ENCODE measurements around the gene CNGB1. TPM values are rescaled to one million over a fixed set of nuclear protein-coding genes. Genes with fewer than 3 reads are reported as not detected.

CNGB1 gene
- total RNA-seq, 1 donor = not detected

DNA sequence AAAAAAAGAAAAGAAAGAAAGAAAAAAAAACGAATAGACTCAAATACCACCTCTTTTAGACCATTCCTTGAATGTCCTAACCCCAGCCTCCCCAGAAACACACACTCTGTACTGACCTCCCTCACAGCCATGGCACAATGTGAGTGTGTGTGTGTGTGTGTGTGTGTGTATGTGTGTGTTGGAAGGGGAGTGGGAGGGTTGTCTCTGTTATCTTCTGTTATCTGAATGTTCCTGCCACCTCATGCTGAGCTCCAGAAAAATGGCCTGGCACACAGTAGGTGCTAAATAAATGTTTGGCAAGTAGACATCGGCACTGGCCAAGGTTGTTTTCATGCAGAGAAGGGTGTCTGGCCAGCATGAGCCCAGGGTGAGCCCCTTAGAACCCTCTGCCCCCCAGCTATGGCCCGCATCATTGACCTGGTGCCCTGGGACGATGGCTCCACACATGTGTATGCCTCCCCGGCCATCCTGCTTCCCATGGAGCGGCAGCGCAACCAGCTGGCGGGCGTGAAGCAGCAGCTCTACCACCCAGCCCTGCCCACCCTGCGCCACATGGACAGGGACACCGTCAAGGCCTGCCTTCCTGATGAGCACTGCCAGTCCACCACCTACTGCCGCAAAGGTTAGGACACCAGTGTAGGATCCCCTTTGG lies 6.6 kb upstream of the CNGB1 start:
- H3K4me3 ChIP-seq (ENCODE audit: low read depth, low read length) = no peak overlapping the region
- no peak for DNase-seq (ENCODE audit: low read depth)
- TF ChIP-seq, protein P1, sequence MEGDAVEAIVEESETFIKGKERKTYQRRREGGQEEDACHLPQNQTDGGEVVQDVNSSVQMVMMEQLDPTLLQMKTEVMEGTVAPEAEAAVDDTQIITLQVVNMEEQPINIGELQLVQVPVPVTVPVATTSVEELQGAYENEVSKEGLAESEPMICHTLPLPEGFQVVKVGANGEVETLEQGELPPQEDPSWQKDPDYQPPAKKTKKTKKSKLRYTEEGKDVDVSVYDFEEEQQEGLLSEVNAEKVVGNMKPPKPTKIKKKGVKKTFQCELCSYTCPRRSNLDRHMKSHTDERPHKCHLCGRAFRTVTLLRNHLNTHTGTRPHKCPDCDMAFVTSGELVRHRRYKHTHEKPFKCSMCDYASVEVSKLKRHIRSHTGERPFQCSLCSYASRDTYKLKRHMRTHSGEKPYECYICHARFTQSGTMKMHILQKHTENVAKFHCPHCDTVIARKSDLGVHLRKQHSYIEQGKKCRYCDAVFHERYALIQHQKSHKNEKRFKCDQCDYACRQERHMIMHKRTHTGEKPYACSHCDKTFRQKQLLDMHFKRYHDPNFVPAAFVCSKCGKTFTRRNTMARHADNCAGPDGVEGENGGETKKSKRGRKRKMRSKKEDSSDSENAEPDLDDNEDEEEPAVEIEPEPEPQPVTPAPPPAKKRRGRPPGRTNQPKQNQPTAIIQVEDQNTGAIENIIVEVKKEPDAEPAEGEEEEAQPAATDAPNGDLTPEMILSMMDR (IDR thresholded peaks at IDR 0.05; ENCODE audit: insufficient read depth, low read depth, low read length) = no peak

DNA sequence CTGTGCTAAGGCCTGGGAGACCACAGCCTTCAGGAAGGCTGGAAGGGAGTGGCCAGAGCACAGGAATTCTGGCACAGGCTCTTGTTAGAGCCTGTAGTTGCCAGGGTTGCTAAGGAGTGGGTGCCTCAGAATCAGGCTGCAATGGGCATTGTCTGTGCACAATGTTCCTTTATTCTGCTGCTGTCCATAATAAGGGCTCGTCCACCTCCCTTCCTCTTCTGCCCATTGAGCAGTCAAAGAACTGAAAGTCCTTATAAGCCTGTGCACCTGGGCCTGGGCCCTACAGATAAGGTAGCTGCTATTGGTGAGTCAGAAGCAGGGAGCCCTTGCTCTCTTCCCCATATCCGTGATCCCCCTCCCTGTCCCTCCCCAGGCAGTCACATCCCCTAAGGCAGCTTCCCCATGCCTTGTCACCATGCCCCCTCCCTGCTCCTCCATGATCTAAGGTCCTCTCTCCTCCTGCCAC lies 5.4 kb upstream of the CNGB1 start:
- TF ChIP-seq, protein P1 (IDR thresholded peaks at IDR 0.05; ENCODE audit: insufficient read depth, low read depth, low read length) = no peak
- DNase-seq (ENCODE audit: low read depth) = no peak
- no peak overlapping the region for H3K4me3 ChIP-seq (ENCODE audit: low read depth, low read length)

DNA sequence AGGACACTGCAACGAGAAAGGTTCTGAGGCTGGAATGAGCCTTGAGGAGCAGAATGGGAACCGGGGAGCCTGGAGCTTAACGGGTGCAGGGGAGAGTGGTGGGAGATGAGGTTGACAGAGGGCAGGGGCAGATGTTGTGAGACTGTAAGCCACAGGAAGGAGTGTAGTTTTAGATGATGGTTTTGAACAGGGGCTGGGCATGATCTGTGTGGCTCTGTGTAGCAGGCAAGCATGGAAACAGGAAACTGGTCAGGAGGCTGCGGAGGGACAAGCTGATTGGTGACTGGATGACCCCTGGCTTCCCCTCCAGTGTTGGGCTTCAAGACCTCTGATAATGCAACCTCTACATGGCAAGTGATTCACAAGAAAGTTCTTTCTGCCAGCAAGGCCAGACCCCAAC lies 1.4 kb upstream of the CNGB1 start:
- DNase-seq (ENCODE audit: low read depth) = no peak
- H3K4me3 ChIP-seq (ENCODE audit: low read depth, low read length) = no peak overlapping the region
- TF ChIP-seq, protein P1 (IDR thresholded peaks at IDR 0.05; ENCODE audit: insufficient read depth, low read depth, low read length) = no peak

DNA sequence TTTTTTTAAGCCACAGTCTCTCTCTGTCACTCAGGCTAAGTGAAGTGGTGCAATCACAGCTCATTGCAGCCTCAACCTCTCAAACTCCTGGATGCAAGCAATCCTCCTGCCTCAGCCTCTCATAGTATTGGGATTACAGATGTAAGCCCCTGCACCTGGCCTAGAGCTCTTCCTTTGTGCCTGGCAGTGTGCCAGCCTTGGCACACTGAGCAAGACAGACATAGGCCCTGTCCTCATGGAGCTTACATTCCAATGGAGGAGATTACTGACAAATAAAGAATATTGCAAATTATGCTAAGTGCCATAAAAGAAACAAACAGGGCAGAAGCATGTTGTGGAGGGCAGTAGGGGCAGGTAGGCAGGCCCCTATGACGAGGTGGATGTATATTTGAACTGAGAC lies 920 bp upstream of the CNGB1 start:
- TF ChIP-seq, protein P1 (IDR thresholded peaks at IDR 0.05; ENCODE audit: insufficient read depth, low read depth, low read length) = no peak
- no peak for DNase-seq (ENCODE audit: low read depth)

DNA sequence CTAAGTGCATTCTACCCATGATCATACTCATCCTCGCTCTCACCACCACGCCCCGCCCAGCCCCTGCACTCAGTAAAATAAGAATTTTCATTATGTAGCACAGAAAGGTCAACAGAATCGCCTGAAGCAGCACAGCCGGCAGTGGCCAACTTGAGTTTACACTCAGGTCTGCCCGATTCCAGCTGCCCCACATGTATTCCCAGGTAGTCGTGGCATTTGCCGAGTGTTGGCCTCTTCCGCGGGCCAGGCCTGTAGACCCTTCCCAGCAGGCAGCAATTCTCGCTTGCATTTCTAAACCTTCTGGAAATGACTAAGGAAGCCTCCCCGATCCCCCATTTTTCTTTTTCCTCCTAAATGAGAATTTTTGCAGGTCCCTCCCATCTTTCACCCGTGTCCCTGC lies 609 bp downstream of the CNGB1 start:
- TF ChIP-seq, protein P1 (IDR thresholded peaks at IDR 0.05; ENCODE audit: insufficient read depth, low read depth, low read length) = no peak
- no peak for DNase-seq (ENCODE audit: low read depth)
- H3K4me3 ChIP-seq (ENCODE audit: low read depth, low read length) = no peak overlapping the region

More for the DNA sequence above, 920 bp upstream of the CNGB1 start:
- no peak overlapping the region for H3K4me3 ChIP-seq (ENCODE audit: low read depth, low read length)

DNA sequence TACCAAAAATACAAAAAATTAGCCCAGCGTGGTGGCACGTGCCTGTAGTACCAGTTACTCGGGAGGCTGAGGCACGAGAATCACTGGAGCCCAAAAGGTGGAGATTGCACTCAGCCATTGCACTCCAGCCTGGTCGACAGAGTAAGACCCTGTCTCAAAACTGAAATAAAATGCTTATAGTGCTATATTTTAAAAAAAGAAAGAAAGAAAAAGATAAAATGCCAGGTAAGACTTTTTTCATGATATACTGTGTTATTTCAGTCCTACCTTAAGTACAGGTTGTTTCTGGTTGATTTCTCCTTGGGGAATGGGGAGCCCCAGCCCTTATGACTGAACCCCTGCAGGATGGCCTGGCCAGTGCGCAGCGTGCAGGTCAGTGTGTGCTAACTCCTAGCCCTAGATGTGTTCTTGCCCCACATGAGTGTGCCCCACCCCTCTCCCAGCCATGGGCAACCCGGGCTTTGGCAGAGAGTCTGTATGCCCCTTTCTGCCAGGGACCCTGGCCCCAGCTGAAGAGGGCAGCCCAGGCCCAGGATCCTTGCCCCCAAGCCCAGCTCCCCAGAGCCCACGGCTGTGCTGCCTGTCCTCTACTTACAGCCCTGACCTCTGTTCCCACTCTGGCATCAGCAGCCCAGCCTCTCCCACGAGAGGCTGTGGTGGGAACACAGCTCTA lies 1.3 kb downstream of the CNGB1 start:
- DNase-seq (ENCODE audit: low read depth) = no peak
- H3K4me3 ChIP-seq (ENCODE audit: low read depth, low read length) = no peak overlapping the region
- TF ChIP-seq, protein P1 (IDR thresholded peaks at IDR 0.05; ENCODE audit: insufficient read depth, low read depth, low read length) = no peak
